Mesenchymal stem cell (in vitro differentiated cells and primary cell): ENCODE results near the gene PLA2G2C.

Source experiments
- DNase-seq: peaks from one replicate; pipeline ENCODE4 v3.0.0-alpha.2; 2013
- H2AFZ ChIP-seq: one replicate; pipeline ENCODE4 v1.6.1; 2013; ENCODE audit warnings: low read depth, mild to moderate bottlenecking, control low read depth, inconsistent platforms, low read length, moderate library complexity
- H2AK5ac ChIP-seq: 2 replicates; pipeline ENCODE4 v1.6.1; 2013; ENCODE audit warnings: low read length, moderate library complexity, mild to moderate bottlenecking, inconsistent platforms; ENCODE audit not compliant: severe bottlenecking
- H2BK120ac ChIP-seq: one replicate; pipeline ENCODE4 v1.6.1; 2013; ENCODE audit warnings: low read depth, mild to moderate bottlenecking, inconsistent platforms, low read length, moderate library complexity
- H2BK12ac ChIP-seq, 2 experiments: one replicate each; pipeline ENCODE4 v1.6.1; 2013; ENCODE audit warnings: inconsistent platforms in 2 of 2, low read length in 2 of 2, mild to moderate bottlenecking in 2 of 2, moderate library complexity in 2 of 2, control low read depth in 1 of 2
- H2BK15ac ChIP-seq: one replicate; pipeline ENCODE4 v1.6.1; 2013; ENCODE audit warnings: mild to moderate bottlenecking, low read depth, inconsistent platforms; ENCODE audit not compliant: poor library complexity, severe bottlenecking
- H2BK5ac ChIP-seq: 2 replicates; pipeline ENCODE4 v1.6.1; 2013; ENCODE audit warnings: low read depth, mild to moderate bottlenecking, low read length, control low read depth, inconsistent platforms; ENCODE audit not compliant: poor library complexity, severe bottlenecking
- H3K14ac ChIP-seq, 2 experiments: one replicate each; pipeline ENCODE4 v1.6.1; 2013; ENCODE audit warnings: inconsistent platforms in 2 of 2, low read length in 2 of 2, control low read depth in 1 of 2, mild to moderate bottlenecking in 1 of 2, moderate library complexity in 1 of 2
- H3K18ac ChIP-seq, 2 experiments: one replicate each; pipeline ENCODE4 v1.6.1; 2013; ENCODE audit warnings: inconsistent platforms in 2 of 2, low read length in 2 of 2, control low read depth in 1 of 2, low read depth in 1 of 2, mild to moderate bottlenecking in 1 of 2
- H3K23ac ChIP-seq, 2 experiments: one replicate each; pipeline ENCODE4 v1.6.1; 2013; ENCODE audit warnings: inconsistent platforms in 2 of 2, low read length in 2 of 2, mild to moderate bottlenecking in 2 of 2, moderate library complexity in 2 of 2, control low read depth in 1 of 2
- H3K27ac ChIP-seq: 2 replicates; pipeline ENCODE4 v1.5.1; 2013; ENCODE audit warnings: mild to moderate bottlenecking, moderate library complexity, low read length, control low read depth, inconsistent platforms; ENCODE audit not compliant: poor library complexity, severe bottlenecking
- H3K27me3 ChIP-seq, 2 experiments: 2 replicates each; pipeline versions ENCODE4 v1.6.1 to v1.7.0; 2013; ENCODE audit warnings: low read length in 2 of 2, mild to moderate bottlenecking in 2 of 2, moderate library complexity in 2 of 2, control low read depth in 1 of 2, inconsistent platforms in 1 of 2; ENCODE audit not compliant: control insufficient read depth in 1 of 2, insufficient read depth in 1 of 2
- H3K36me3 ChIP-seq, 2 experiments: 2 replicates each; pipeline versions ENCODE4 v1.6.1 to v1.7.0; 2013; ENCODE audit warnings: low read length in 2 of 2, control low read depth in 1 of 2, inconsistent platforms in 1 of 2, low read depth in 1 of 2, mild to moderate bottlenecking in 1 of 2; ENCODE audit not compliant: insufficient read depth in 2 of 2, control insufficient read depth in 1 of 2
- H3K4ac ChIP-seq, 2 experiments: one replicate each; pipeline ENCODE4 v1.6.1; 2013; ENCODE audit warnings: inconsistent platforms in 2 of 2, low read length in 2 of 2, mild to moderate bottlenecking in 2 of 2, moderate library complexity in 2 of 2, control low read depth in 1 of 2, low read depth in 1 of 2
- H3K4me1 ChIP-seq: 2 replicates; pipeline ENCODE4 v1.6.1; 2013; ENCODE audit warnings: low read depth, low read length, control low read depth; ENCODE audit not compliant: control insufficient read depth, insufficient read depth
- H3K4me2 ChIP-seq: 2 replicates; pipeline ENCODE4 v1.6.1; 2013; ENCODE audit warnings: low read length, mild to moderate bottlenecking, inconsistent platforms; ENCODE audit not compliant: poor library complexity, severe bottlenecking
- H3K4me3 ChIP-seq, 2 experiments: 2 replicates each; pipeline versions ENCODE4 v1.5.1 to v1.7.0; 2013; ENCODE audit warnings: low read length in 2 of 2, mild to moderate bottlenecking in 2 of 2, control low read depth in 1 of 2, low read depth in 1 of 2; ENCODE audit not compliant: insufficient read depth in 1 of 2
- H3K79me1 ChIP-seq: replicated peaks from 2 replicates; pipeline ENCODE4 v1.6.1; 2013; ENCODE audit warnings: mild to moderate bottlenecking, control low read depth, low read length, inconsistent platforms; ENCODE audit not compliant: poor library complexity, severe bottlenecking
- H3K9ac ChIP-seq: 2 replicates; pipeline ENCODE4 v1.7.0; 2013; ENCODE audit warnings: mild to moderate bottlenecking, low read length, moderate library complexity
- H3K9me3 ChIP-seq: 2 replicates; pipeline ENCODE4 v1.7.0; 2013; ENCODE audit warnings: mild to moderate bottlenecking, low read length; ENCODE audit not compliant: control insufficient read depth
- H4K8ac ChIP-seq: one replicate; pipeline ENCODE4 v1.6.1; 2013; ENCODE audit warnings: inconsistent platforms, mild to moderate bottlenecking, low read length, moderate library complexity
- H4K91ac ChIP-seq: one replicate; pipeline ENCODE4 v1.6.1; 2013; ENCODE audit warnings: mild to moderate bottlenecking, low read length, inconsistent platforms
- WGBS: methylation state at CpG from one replicate; pipeline ENCODE4 v1.1.7; 2013; ENCODE audit warnings: mixed read lengths; 5-methylcytosine and 5-hydroxymethylcytosine counted together

Gene PLA2G2C

GRCh38 chr1:20207546-20207945, 21.2 kb upstream of the PLA2G2C start:
- no peak overlapping the region for H3K4me3 ChIP-seq
- no peaks in the 10 kb centered on the region for H3K79me1 ChIP-seq
- H2BK15ac ChIP-seq = no peak overlapping the region
- H3K4me1 ChIP-seq = peaks cover under 1% of the 10 kb centered on the region
- no peak overlapping the region for H2BK5ac ChIP-seq
- no peak overlapping the region for H3K27ac ChIP-seq
- H2BK120ac ChIP-seq = no peak overlapping the region
- H3K23ac ChIP-seq = no peak overlapping the region
- H3K4ac ChIP-seq = no peak overlapping the region
- WGBS = 71% methylated on average over 4 of the region's 4 CpGs
- no peak overlapping the region for H4K8ac ChIP-seq
- peaks cover 28 to 41% of the 10 kb centered on the region in 2 experiments for H3K27me3 ChIP-seq
- no peak overlapping the region for H3K18ac ChIP-seq
- no peak overlapping the region for H2AFZ ChIP-seq
- H3K36me3 ChIP-seq = no peaks in the 10 kb centered on the region
- no peak overlapping the region for H2BK12ac ChIP-seq
- H4K91ac ChIP-seq = no peak overlapping the region
- no peak overlapping the region for H2AK5ac ChIP-seq
- H3K9ac ChIP-seq = no peak overlapping the region
- H3K4me2 ChIP-seq = no peak overlapping the region
- no peak overlapping the region for H3K14ac ChIP-seq
- DNase-seq = no peak
- H3K9me3 ChIP-seq = no peaks in the 10 kb centered on the region

- H3K4ac ChIP-seq = no peak overlapping the region
- H3K9ac ChIP-seq = no peak overlapping the region
- H3K27ac ChIP-seq = no peak overlapping the region
- H2BK120ac ChIP-seq = no peak overlapping the region
- H4K91ac ChIP-seq = no peak overlapping the region
- no peak overlapping the region for H2BK12ac ChIP-seq
- no peak overlapping the region for H3K18ac ChIP-seq
- H3K9me3 ChIP-seq = no peaks in the 10 kb centered on the region
- no peak overlapping the region for H2AK5ac ChIP-seq
- 91% methylated on average over 4 of the region's 5 CpGs for WGBS
- H3K4me2 ChIP-seq = no peak overlapping the region
- no peak overlapping the region for H3K14ac ChIP-seq
- H3K4me3 ChIP-seq = no peak overlapping the region
- H3K36me3 ChIP-seq = no peaks in the 10 kb centered on the region
- H3K27me3 ChIP-seq = peaks cover 39 to 49% of the 10 kb centered on the region in 2 experiments
- H3K4me1 ChIP-seq = no peaks in the 10 kb centered on the region
- no peak overlapping the region for H2AFZ ChIP-seq
- no peak overlapping the region for H2BK5ac ChIP-seq
- no peaks in the 10 kb centered on the region for H3K79me1 ChIP-seq
- H3K23ac ChIP-seq = no peak overlapping the region
- no peak for DNase-seq
- H4K8ac ChIP-seq = no peak overlapping the region
- H2BK15ac ChIP-seq = no peak overlapping the region
Observed at GRCh38 chr1:20202166-20202565, 15.8 kb upstream of the PLA2G2C start.

GRCh38 chr1:20200966-20201365, 14.6 kb upstream of the PLA2G2C start:
- Histone ChIP-seq H3K23ac (no peak overlapping the region), H2BK12ac (no peak overlapping the region), H3K4ac (no peak overlapping the region), H2BK5ac (no peak overlapping the region), H4K91ac (no peak overlapping the region), H2BK120ac (no peak overlapping the region), H3K14ac (no peak overlapping the region), H3K36me3 (no peaks in the 10 kb centered on the region), H2BK15ac (no peak overlapping the region), H2AFZ (no peak overlapping the region), H3K4me3 (no peak overlapping the region), H3K79me1 (no peaks in the 10 kb centered on the region), H3K4me2 (no peak overlapping the region), H4K8ac (no peak overlapping the region), H3K4me1 (no peaks in the 10 kb centered on the region), H3K9ac (no peak overlapping the region), H3K27me3 (peaks cover 39 to 49% of the 10 kb centered on the region in 2 experiments), H3K9me3 (no peaks in the 10 kb centered on the region), H3K18ac (no peak overlapping the region), H3K27ac (no peak overlapping the region), H2AK5ac (no peak overlapping the region)
- DNase-seq = no peak
- 98% methylated on average over 2 of the region's 2 CpGs for WGBS

- no peak overlapping the region for H2BK15ac ChIP-seq
- no peak overlapping the region for H3K4me3 ChIP-seq
- no peak for DNase-seq
- H2BK12ac ChIP-seq = no peak overlapping the region
- no peak overlapping the region for H2BK120ac ChIP-seq
- no peaks in the 10 kb centered on the region for H3K36me3 ChIP-seq
- no peak overlapping the region for H3K4me2 ChIP-seq
- no peak overlapping the region for H2AK5ac ChIP-seq
- H3K27ac ChIP-seq = no peak overlapping the region
- H3K18ac ChIP-seq = no peak overlapping the region
- H3K79me1 ChIP-seq = no peaks in the 10 kb centered on the region
- no peak overlapping the region for H4K91ac ChIP-seq
- H2BK5ac ChIP-seq = no peak overlapping the region
- no peaks in the 10 kb centered on the region for H3K9me3 ChIP-seq
- H3K4ac ChIP-seq = no peak overlapping the region
- H4K8ac ChIP-seq = no peak overlapping the region
- H3K9ac ChIP-seq = no peak overlapping the region
- no peaks in the 10 kb centered on the region for H3K4me1 ChIP-seq
- H3K14ac ChIP-seq = no peak overlapping the region
- 79% methylated on average over 2 of the region's 2 CpGs for WGBS
- no peak overlapping the region for H2AFZ ChIP-seq
- no peak overlapping the region for H3K23ac ChIP-seq
- H3K27me3 ChIP-seq = peaks cover 34 to 44% of the 10 kb centered on the region in 2 experiments
Observed at GRCh38 chr1:20199840-20200239, 13.5 kb upstream of the PLA2G2C start.
